HG02588 (cell line): ENCODE data around the gene LGI4.
"Not testable (repeated sequence)": the region's sequence is repeated elsewhere in the genome, so short reads cannot be mapped to it uniquely, and the experiment has no call there.

Source experiments
- ATAC-seq: cut with Tn5 transposase; IDR thresholded peaks from one replicate; pipeline ENCODE4 v1.9.1; 2021; ENCODE audit warnings: mild to moderate bottlenecking, moderate library complexity; ENCODE audit not compliant: unreplicated experiment

Gene LGI4

DNA sequence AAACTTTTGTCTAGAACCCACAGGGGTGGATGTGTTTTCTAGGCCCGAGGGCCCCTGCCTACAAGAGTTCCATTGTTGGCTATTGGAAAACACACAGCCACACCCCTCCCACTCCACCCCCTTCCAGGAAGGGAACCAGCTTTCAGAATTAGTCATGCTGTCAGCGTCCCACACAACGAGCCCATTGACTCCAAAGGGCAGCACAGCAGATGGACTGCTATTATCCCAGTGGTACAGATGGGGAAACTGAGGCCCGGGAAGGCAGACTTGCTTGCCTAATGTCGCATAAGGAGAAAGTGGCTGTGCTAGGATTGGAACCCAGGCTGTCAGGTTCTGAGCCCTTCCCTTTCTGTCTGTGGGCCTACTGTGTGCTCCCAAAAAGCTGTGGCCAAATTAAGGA, 27.3 kb downstream of the LGI4 start:
- no peak for ATAC-seq

GRCh38 chr19:35106898-35107541, 27.8 kb downstream of the LGI4 start:
- no peak for ATAC-seq

GRCh38 chr19:35106291-35106583, 28.6 kb downstream of the LGI4 start:
- no peak for ATAC-seq

DNA sequence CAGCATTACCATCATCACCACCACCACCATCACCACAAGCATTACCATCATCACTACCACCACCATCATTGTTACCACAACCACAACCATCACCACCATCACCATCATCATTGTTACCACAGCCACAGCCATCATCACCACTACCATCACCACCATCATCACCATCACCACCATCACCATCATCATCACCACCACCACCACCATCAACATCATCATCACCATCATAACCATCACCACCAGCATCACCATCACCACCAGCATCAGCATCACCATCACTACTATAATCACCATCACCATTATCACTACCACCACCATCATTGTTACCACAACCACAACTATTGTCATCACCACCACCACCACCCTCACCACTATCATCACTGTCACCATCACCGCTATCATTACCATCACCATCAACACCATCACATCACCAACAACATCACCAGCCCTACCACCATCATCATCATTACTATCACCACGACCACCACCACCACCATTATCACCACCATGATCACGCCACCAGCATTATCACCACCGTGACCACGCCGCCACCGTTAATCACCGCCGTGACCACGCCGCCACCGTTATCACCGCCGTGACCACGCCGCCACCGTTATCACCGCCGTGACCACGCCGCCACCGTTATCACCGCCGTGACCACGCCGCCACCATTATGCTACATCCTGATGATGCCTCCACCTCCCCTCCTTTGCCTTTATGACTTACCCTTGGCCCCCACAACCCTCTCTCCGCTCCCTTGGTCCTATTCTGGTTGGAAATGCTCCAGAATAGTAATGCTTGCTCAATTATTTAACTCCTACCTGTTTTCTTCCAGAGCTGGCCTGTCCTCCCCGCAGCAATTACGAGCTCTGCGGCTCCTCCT, 29.2 kb downstream of the LGI4 start:
- ATAC-seq: no peak

- no peak for ATAC-seq
Measured at GRCh38 chr19:35105047-35105410, 29.8 kb downstream of the LGI4 start.

- ATAC-seq: no peak
Measured at GRCh38 chr19:35104361-35104760, 30.5 kb downstream of the LGI4 start.

DNA sequence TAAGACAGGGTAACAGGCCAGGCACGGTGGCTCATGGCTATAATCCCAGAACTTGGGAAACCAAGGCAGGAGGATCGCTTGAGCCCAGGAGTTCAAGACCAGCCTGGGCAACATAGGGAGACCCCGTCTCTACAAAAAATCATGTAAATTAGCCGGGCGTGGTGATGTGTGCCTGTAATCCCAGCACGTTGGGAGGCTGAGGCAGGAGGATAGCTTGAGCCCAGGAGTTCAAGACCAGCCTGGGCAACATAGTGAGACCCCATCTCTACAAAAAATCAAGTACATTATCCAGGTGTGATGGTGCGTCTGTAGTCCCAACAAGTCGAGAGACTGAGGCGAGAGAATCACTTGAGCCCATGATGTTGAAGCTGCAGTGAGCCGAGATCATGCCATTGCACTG, 31.2 kb downstream of the LGI4 start:
- not testable (repeated sequence) for ATAC-seq

GRCh38 chr19:35101949-35102348, 32.9 kb downstream of the LGI4 start:
- ATAC-seq: not testable (repeated sequence)

DNA sequence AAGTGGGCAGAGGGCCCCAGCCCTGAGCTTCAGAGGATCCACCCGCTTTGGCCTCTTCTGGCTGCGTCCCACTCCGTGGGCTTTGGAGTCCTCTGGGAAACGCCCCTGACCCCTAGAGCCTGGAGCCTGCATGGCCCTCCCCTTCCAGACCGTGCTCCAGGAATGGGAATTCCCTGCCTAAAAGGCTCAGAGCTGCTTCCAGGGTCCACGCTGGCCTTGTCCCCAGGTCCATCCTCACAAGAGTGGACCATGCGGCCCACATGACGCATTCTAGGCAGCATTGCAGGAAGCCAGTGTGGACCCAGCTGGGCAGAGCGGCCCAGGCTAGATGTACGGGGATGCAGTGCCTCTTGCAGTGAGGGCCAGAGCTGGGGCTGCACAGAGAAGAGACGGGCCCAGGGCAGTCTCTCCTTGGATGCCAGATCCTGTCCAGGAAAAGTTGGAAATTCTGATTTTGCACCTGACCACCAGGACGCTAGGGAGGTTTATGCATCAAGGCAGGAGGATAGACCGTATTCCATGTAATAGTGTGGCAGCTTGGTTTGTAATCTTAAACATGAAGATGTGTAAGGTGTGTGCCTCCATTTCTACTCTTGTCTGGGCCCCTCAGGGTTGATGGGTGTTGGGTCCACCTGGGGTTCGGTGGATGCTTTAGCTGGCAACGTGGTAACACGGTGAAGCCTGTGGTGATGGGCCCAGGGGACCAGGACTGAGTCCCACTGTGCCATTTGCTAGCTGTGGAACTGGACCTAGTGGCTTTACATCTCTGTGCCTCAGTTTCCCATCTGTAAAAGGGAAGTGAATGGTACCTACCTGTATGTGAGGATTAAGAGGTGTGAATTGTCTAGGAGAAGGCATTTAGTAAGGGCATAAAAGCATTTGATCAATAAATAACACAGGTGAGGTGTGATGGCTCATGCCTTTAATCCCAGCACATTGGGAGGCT, 34.0 kb downstream of the LGI4 start:
- no peak for ATAC-seq

GRCh38 chr19:35099897-35100275, 35.0 kb downstream of the LGI4 start:
- no peak for ATAC-seq

DNA sequence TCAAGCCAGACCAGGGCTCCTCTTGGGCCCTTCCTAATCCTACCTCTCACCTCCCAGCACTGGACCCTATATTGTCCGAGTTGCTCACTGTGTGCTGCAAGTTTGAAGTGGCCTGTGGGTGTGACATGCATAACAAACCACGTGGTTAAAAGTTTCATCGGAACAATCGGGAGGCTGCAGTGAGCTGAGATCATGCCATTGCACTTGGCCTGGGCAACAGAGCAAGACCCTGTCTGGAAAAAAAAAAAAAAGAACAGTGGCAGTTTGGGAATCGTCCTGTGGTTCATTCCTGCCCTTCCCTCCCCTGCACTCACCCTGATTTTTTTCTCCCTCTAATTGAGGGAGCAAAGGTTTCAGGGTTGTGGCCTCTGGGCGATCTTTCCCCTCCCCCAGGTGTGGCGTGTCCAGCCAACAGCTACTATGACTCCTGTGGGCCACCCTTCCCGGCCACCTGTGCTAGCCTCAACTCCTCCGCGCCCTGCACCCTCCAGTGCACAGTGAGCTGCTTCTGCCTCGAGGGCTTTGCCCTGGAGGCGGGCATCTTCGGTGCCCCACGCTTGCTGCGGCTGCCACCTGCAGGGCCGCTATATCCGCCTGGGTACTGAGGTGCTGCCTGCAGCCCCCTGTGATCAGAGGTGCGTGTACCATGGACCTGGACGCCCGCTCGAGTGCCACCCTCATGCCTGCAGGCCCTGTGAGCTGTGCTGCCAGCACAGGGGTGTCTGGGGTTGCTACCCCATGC, 35.5 kb downstream of the LGI4 start:
- ATAC-seq: no peak

DNA sequence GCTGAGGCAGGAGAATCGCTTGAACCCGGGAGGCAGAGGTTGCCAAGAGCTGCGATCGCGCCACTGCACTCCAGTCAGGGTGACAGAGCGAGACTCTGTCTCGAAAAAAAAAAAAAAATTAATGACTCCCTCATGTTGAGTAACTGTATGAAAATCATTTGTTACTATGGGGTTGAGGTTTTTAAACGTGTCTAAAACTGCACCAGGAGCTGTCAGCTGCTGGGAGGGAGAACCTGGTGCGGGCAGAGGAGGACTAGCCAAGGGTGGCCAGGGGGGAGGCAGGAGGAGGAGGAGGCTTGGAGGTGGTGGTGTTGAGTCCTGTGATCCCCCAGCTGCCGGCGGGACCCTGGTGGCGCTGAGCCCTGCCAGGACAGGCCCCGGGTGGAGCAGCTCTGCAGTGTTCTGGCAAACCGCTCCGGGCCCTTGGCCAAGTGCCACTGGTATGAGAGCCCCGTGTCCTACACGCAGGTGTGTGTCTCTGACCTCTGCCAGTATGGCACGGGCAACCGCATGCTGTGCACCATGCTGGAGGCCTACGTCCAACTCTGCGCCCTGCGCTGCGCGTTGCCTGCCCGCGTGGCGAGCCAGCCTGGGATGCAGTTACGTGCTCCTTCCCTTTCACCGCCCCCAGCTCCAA, 36.3 kb downstream of the LGI4 start:
- ATAC-seq: no peak

- no peak for ATAC-seq
Measured at GRCh38 chr19:35095667-35096368, 39.0 kb downstream of the LGI4 start.

DNA sequence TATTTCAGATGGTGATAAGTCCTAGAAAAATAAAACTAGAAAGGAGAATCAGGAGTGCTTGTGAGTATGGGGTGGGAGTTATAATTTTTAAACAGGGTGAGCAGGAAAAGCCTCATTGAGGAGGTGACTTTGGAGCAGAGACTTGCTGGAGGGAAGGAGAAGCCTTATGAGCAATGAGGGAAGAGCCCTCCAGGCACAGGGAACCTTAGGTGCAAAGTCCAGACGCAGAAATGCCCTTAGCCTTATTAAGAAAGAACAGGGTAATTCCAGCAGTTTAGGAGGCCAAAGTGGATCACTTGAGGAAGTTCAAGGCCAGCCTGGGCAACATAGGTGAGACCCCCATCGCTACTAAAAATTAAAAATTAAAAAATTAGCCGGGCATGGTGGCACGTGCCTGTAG, 40.2 kb downstream of the LGI4 start:
- no peak for ATAC-seq

GRCh38 chr19:35093941-35094647, 40.8 kb downstream of the LGI4 start:
- ATAC-seq: no peak

DNA sequence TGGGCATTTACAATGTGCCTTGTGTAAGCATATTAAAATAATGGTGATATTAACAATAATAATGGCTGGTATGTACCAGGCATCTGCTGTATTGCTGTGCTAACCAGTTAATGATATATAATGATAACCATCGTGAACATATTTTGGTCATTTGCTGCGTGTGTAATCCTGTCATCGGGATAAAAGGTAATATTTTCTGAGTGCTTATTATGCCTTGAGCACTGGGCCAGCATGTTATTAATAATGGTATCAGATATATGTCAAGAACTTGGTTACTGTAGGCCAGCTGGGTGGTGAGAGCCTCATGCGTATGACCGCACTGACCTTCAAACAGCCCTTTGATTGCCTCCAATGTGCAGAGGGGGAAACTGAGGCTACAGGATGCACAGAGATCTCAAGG, 41.4 kb downstream of the LGI4 start:
- no peak for ATAC-seq

DNA sequence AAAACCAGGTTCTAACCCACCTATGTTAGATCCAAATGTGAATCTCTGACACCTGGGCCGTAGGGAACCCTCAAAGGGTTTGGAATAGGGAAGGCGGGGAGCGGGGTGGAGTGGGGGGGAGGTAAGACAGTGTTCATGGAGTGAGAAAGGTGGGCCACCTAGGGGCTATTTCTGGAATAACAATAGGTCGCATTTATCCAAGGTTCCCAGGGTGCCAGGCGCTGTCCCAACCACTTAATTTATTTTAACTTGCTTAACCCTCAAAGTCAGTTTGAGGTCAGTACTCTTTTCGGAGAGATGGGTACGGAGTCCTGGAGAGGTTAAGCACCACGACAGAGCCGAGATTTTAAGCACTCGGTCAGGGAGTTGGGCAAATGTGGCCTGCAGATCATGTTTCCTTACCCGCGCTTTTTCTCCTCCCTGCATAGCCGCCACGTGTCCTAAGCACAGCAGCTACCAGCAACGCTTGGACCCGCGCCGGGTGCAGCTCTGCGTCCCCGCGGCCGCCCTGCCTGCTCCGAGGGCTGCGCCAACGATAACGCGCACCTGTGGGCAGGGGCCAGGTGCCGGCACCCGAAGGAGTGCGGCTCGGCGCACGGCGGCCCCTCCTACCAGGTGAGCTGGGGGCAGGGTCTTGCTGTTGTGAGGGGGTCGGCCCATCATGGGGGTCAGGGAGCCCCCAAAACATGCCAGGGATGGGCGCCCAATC, 44.2 kb downstream of the LGI4 start:
- ATAC-seq: no peak

DNA sequence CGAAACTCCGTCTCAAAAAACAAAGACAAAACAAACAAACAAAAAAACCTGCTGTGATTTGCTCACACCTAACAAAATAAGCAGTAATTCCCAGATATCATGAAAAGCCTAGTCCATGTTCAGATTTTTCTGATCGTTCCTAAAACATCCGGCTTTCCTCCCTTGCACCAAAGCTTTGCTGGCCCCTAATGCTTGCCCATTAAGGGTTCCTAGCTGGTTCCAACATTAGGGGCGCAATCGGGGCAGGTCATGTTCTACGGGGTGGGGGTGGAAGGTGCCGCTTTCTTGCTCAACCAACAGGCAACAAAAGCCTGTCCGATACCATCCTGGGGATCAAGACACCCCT, 44.7 kb downstream of the LGI4 start:
- ATAC-seq: no peak

DNA sequence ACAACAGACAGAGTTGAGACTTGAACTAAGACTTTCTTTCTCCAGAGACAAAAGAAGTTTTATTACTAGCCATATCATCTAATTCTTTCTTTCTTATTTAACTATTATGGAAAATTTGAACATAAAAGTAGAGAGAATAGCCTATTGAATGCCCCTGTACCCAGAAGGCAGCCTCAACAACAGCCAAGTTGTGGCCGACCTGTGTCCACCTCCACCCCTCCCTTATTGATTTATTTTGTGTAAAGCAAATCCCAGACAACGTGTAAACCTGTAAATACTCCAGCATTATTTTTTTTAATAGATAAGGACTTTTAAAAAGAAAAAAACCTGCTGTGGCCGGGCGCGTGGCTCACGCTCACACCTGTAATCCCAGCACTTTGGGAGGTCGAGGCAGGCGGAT, 45.3 kb downstream of the LGI4 start:
- ATAC-seq: no peak
